Central memory CD4-positive, alpha-beta T cell (primary cell): ENCODE results near the gene COLQ.
A peak's percentile ranks its signal among the peaks of the same experiment; 100 is the strongest.
"Not testable (repeated sequence)": the region's sequence is repeated elsewhere in the genome, so short reads cannot be mapped to it uniquely, and the experiment has no call there.

Experiments
- DNase-seq: peaks from one replicate; pipeline ENCODE4 v3.0.0; 2022
- total RNA-seq, 3 experiments: gene quantifications; one replicate each; lab custom pipeline; 2026; lab: John Stamatoyannopoulos, UW

COLQ gene
- 1.3 to 14.5 (median 8.4) reads per million in 3 experiments for total RNA-seq

GRCh38 chr3:15521573-15521965 lies at the start of gene COLQ:
Gene COLQ, minus strand, starts transcription at chr3:15521706. Its CDS starts 81 bp downstream, at chr3:15521625.
- DNase-seq, result no peak

GRCh38 chr3:15563190-15563589 lies 41.7 kb upstream of the COLQ start:
- no peak for DNase-seq

- DNase-seq, result no peak
Observed at GRCh38 chr3:15562560-15562959, 41.1 kb upstream of the COLQ start.

- no peak for DNase-seq
Observed at GRCh38 chr3:15558581-15558980, 37.1 kb upstream of the COLQ start.

GRCh38 chr3:15557511-15557946 lies 36.0 kb upstream of the COLQ start:
- peak; percentile 67 for DNase-seq

GRCh38 chr3:15556512-15556911 lies 35.0 kb upstream of the COLQ start:
- DNase-seq, result no peak

GRCh38 chr3:15553749-15554148 lies 32.2 kb upstream of the COLQ start:
- DNase-seq, result no peak

GRCh38 chr3:15551902-15552301 lies 30.4 kb upstream of the COLQ start:
- DNase-seq, result no peak

- no peak for DNase-seq
Observed at GRCh38 chr3:15549846-15550245, 28.3 kb upstream of the COLQ start.

- DNase-seq, result no peak
Observed at GRCh38 chr3:15542614-15543013, 21.1 kb upstream of the COLQ start.

GRCh38 chr3:15541371-15541770 lies 19.9 kb upstream of the COLQ start:
- DNase-seq, result no peak

GRCh38 chr3:15539066-15539465 lies 17.6 kb upstream of the COLQ start:
- no peak for DNase-seq

- DNase-seq, result no peak
Observed at GRCh38 chr3:15538345-15538744, 16.8 kb upstream of the COLQ start.

- DNase-seq, result no peak
Observed at GRCh38 chr3:15536856-15537255, 15.3 kb upstream of the COLQ start.

GRCh38 chr3:15535732-15536131 lies 14.2 kb upstream of the COLQ start:
- no peak for DNase-seq

GRCh38 chr3:15532614-15533013 lies 11.1 kb upstream of the COLQ start:
- not testable (repeated sequence) for DNase-seq

GRCh38 chr3:15531346-15531745 lies 9.8 kb upstream of the COLQ start:
- no peak for DNase-seq

- DNase-seq, result no peak
Observed at GRCh38 chr3:15528854-15529537, 7.5 kb upstream of the COLQ start.

- DNase-seq, result no peak
Observed at GRCh38 chr3:15527031-15527459, 5.5 kb upstream of the COLQ start.

GRCh38 chr3:15525790-15526189 lies 4.3 kb upstream of the COLQ start:
- no peak for DNase-seq

- DNase-seq, result no peak
Observed at GRCh38 chr3:15523660-15524417, 2.3 kb upstream of the COLQ start.

GRCh38 chr3:15522016-15522415 lies 510 bp upstream of the COLQ start:
- no peak for DNase-seq

- no peak for DNase-seq
Observed at GRCh38 chr3:15520804-15521572, 518 bp downstream of the COLQ start.
